ENCODE results near the gene PSG1. TPM values are rescaled to one million over a fixed set of nuclear protein-coding genes. Genes with fewer than 3 reads are reported as not detected.
"Not testable (repeated sequence)": the region's sequence is repeated elsewhere in the genome, so short reads cannot be mapped to it uniquely, and the experiment has no call there.

The PSG1 gene
- total RNA-seq, result not detected

GRCh38 chr19:42879613-42880012 is at the start of gene PSG1:
TSS of gene PSG1 (minus strand) at chr19:42879713. CDS start at chr19:42879581, 132 bp downstream.
- Mint-ChIP-seq H3K27me3 (peaks cover 9% of the 10 kb centered on the region), H3K36me3 (ENCODE audit: low read depth) (no peaks in the 10 kb centered on the region), H3K27ac (no peak within 1 kb of the TSS), H3K9me3 (no peaks in the 10 kb centered on the region), H3K4me1 (no peaks in the 10 kb centered on the region), H3K4me3 (no peak within 1 kb of the TSS)
- ChIA-PET POLR2A (no interaction called here), CTCF (no interaction called here)
- no peak for DNase-seq

GRCh38 chr19:42928896-42929295 is 49.4 kb upstream of the PSG1 start:
- Mint-ChIP-seq H3K9me3 (no peaks in the 10 kb centered on the region), H3K36me3 (ENCODE audit: low read depth) (no peaks in the 10 kb centered on the region), H3K4me1 (no peaks in the 10 kb centered on the region), H3K27ac (no peak overlapping the region), H3K27me3 (peaks cover 3% of the 10 kb centered on the region), H3K4me3 (no peak overlapping the region)
- no peak for DNase-seq
- ChIA-PET POLR2A (no interaction called here), CTCF (no interaction called here)

- ChIA-PET CTCF (no interaction called here), POLR2A (no interaction called here)
- no peak overlapping the region for H3K4me3 Mint-ChIP-seq
- H3K9me3 Mint-ChIP-seq, result no peaks in the 10 kb centered on the region
- peaks cover 6% of the 10 kb centered on the region for H3K27me3 Mint-ChIP-seq
- DNase-seq, result no peak
- H3K36me3 Mint-ChIP-seq (ENCODE audit: low read depth), result no peaks in the 10 kb centered on the region
- no peak overlapping the region for H3K27ac Mint-ChIP-seq
- no peaks in the 10 kb centered on the region for H3K4me1 Mint-ChIP-seq
Measured at GRCh38 chr19:42926781-42927180, 47.3 kb upstream of the PSG1 start.

- peak; percentile 27 for DNase-seq
- H3K4me3 Mint-ChIP-seq; CTCF ChIA-PET; H3K27ac Mint-ChIP-seq; POLR2A ChIA-PET; H3K36me3 Mint-ChIP-seq (ENCODE audit: low read depth); H3K4me1 Mint-ChIP-seq; H3K27me3 Mint-ChIP-seq; H3K9me3 Mint-ChIP-seq: not testable (repeated sequence)
Measured at GRCh38 chr19:42923106-42923505, 43.6 kb upstream of the PSG1 start.

GRCh38 chr19:42920971-42921370 is 41.5 kb upstream of the PSG1 start:
- H3K27me3 Mint-ChIP-seq; H3K27ac Mint-ChIP-seq; POLR2A ChIA-PET; H3K36me3 Mint-ChIP-seq (ENCODE audit: low read depth); H3K4me3 Mint-ChIP-seq; DNase-seq; H3K9me3 Mint-ChIP-seq; CTCF ChIA-PET; H3K4me1 Mint-ChIP-seq: not testable (repeated sequence)

GRCh38 chr19:42919757-42920079 is 40.2 kb upstream of the PSG1 start:
- no peak overlapping the region for H3K4me3 Mint-ChIP-seq
- CTCF ChIA-PET, result no interaction called here

GRCh38 chr19:42919070-42919756 is 39.7 kb upstream of the PSG1 start:
- H3K9me3 Mint-ChIP-seq; H3K27me3 Mint-ChIP-seq; CTCF ChIA-PET; DNase-seq; H3K4me1 Mint-ChIP-seq; POLR2A ChIA-PET; H3K4me3 Mint-ChIP-seq; H3K36me3 Mint-ChIP-seq (ENCODE audit: low read depth); H3K27ac Mint-ChIP-seq: not testable (repeated sequence)

More at GRCh38 chr19:42919757-42920079, 40.2 kb upstream of the PSG1 start:
- no peaks in the 10 kb centered on the region for H3K4me1 Mint-ChIP-seq
- H3K27ac Mint-ChIP-seq, result no peak overlapping the region
- DNase-seq, result no peak
- H3K9me3 Mint-ChIP-seq, result no peaks in the 10 kb centered on the region
- no peaks in the 10 kb centered on the region for H3K36me3 Mint-ChIP-seq (ENCODE audit: low read depth)
- POLR2A ChIA-PET, result no interaction called here
- H3K27me3 Mint-ChIP-seq, result peaks cover 4% of the 10 kb centered on the region

GRCh38 chr19:42918377-42919069 is 39.0 kb upstream of the PSG1 start:
- H3K27ac Mint-ChIP-seq; CTCF ChIA-PET; H3K36me3 Mint-ChIP-seq (ENCODE audit: low read depth); H3K9me3 Mint-ChIP-seq; H3K27me3 Mint-ChIP-seq; H3K4me3 Mint-ChIP-seq; DNase-seq; H3K4me1 Mint-ChIP-seq; POLR2A ChIA-PET: not testable (repeated sequence)

GRCh38 chr19:42917634-42918033 is 38.1 kb upstream of the PSG1 start, which contains the start of gene PSG6:
TSS of gene PSG6 (minus strand) at chr19:42917894. CDS start at chr19:42917792, 102 bp downstream.
- POLR2A ChIA-PET; CTCF ChIA-PET; DNase-seq; H3K27ac Mint-ChIP-seq; H3K27me3 Mint-ChIP-seq; H3K36me3 Mint-ChIP-seq (ENCODE audit: low read depth); H3K9me3 Mint-ChIP-seq; H3K4me3 Mint-ChIP-seq; H3K4me1 Mint-ChIP-seq: not testable (repeated sequence)

GRCh38 chr19:42916931-42917330 is 37.4 kb upstream of the PSG1 start:
- H3K27me3 Mint-ChIP-seq; H3K36me3 Mint-ChIP-seq (ENCODE audit: low read depth); H3K27ac Mint-ChIP-seq; H3K4me3 Mint-ChIP-seq; DNase-seq; H3K9me3 Mint-ChIP-seq; CTCF ChIA-PET; POLR2A ChIA-PET; H3K4me1 Mint-ChIP-seq: not testable (repeated sequence)

GRCh38 chr19:42913516-42913915 is 34.0 kb upstream of the PSG1 start:
- H3K4me3 Mint-ChIP-seq; H3K36me3 Mint-ChIP-seq (ENCODE audit: low read depth); CTCF ChIA-PET; H3K4me1 Mint-ChIP-seq; DNase-seq; H3K27me3 Mint-ChIP-seq; H3K9me3 Mint-ChIP-seq; POLR2A ChIA-PET; H3K27ac Mint-ChIP-seq: not testable (repeated sequence)

- CTCF ChIA-PET; H3K4me1 Mint-ChIP-seq; H3K4me3 Mint-ChIP-seq; H3K27me3 Mint-ChIP-seq; DNase-seq; POLR2A ChIA-PET; H3K36me3 Mint-ChIP-seq (ENCODE audit: low read depth); H3K9me3 Mint-ChIP-seq; H3K27ac Mint-ChIP-seq: not testable (repeated sequence)
Measured at GRCh38 chr19:42912941-42913340, 33.4 kb upstream of the PSG1 start.

GRCh38 chr19:42911731-42912130 is 32.2 kb upstream of the PSG1 start:
- H3K9me3 Mint-ChIP-seq; H3K4me1 Mint-ChIP-seq; DNase-seq; H3K27ac Mint-ChIP-seq; H3K36me3 Mint-ChIP-seq (ENCODE audit: low read depth); POLR2A ChIA-PET; H3K4me3 Mint-ChIP-seq; H3K27me3 Mint-ChIP-seq; CTCF ChIA-PET: not testable (repeated sequence)

GRCh38 chr19:42906162-42906561 is 26.6 kb upstream of the PSG1 start:
- POLR2A ChIA-PET; CTCF ChIA-PET; H3K36me3 Mint-ChIP-seq (ENCODE audit: low read depth); H3K27ac Mint-ChIP-seq; H3K27me3 Mint-ChIP-seq; H3K4me1 Mint-ChIP-seq; H3K4me3 Mint-ChIP-seq; H3K9me3 Mint-ChIP-seq; DNase-seq: not testable (repeated sequence)
